Measurements from ENCODE around the gene ALG14. TPM values are rescaled to one million over a fixed set of nuclear protein-coding genes. Genes with fewer than 3 reads are reported as not detected.

The ALG14 gene
- polyA plus RNA-seq, 1 of the 3 experiments (the other 2 are of a cell fraction), result 2.5 TPM

- TF ChIP-seq ZBTB33 (IDR thresholded peaks at IDR 0.05; ENCODE audit: borderline replicate concordance, low read depth) (no peak), RXRA (IDR thresholded peaks at IDR 0.05; ENCODE audit: borderline replicate concordance, low read depth) (no peak), IRF3 (IDR thresholded peaks at IDR 0.05; ENCODE audit: low read depth, low read length) (no peak), CHD2 (IDR thresholded peaks at IDR 0.05; ENCODE audit: low read length, partially characterized antibody) (no peak), FOSL2 (IDR thresholded peaks at IDR 0.05; ENCODE audit: borderline replicate concordance, low read depth) (no peak), SMC3 (IDR thresholded peaks at IDR 0.05; ENCODE audit: low read depth, low read length) (no peak), NRF1 (IDR thresholded peaks at IDR 0.05; ENCODE audit: low read depth, low read length) (no peak)
- TF ChIP-seq, protein P1, sequence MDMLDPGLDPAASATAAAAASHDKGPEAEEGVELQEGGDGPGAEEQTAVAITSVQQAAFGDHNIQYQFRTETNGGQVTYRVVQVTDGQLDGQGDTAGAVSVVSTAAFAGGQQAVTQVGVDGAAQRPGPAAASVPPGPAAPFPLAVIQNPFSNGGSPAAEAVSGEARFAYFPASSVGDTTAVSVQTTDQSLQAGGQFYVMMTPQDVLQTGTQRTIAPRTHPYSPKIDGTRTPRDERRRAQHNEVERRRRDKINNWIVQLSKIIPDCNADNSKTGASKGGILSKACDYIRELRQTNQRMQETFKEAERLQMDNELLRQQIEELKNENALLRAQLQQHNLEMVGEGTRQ (IDR thresholded peaks at IDR 0.05; ENCODE audit: borderline replicate concordance, low read depth, low read length), result no peak
Observed at GRCh38 chr1:94940738-94941137, 132.0 kb downstream of the ALG14 start (continued).

GRCh38 chr1:94937820-94938219 lies 134.9 kb downstream of the ALG14 start:
- Histone ChIP-seq H3K9me2 (no peaks in the 10 kb centered on the region), H3K27ac (ENCODE audit: low read depth in 2 of 2, low read length in 1 of 2) (no peak overlapping the region), H2AFZ (ENCODE audit: low read depth) (no peak overlapping the region), H3K4me3 (ENCODE audit: low read depth in 2 of 2, low read length in 1 of 2) (no peak overlapping the region), H3K27me3 (ENCODE audit: insufficient read depth) (no peaks in the 10 kb centered on the region), H4K20me1 (ENCODE audit: insufficient read depth) (no peaks in the 10 kb centered on the region), H3K79me2 (ENCODE audit: insufficient read depth) (no peaks in the 10 kb centered on the region), H3K4me1 (ENCODE audit: control insufficient read depth in 1 of 2, insufficient read depth in 2 of 2, low read depth in 1 of 2, low read length in 1 of 2) (peaks cover 0 to 38% of the 10 kb centered on the region in 2 experiments), H3K36me3 (replicated peaks in 1 of 2; ENCODE audit: control insufficient read depth in 1 of 2, insufficient read depth in 2 of 2, low read length in 1 of 2) (peaks cover 0 to 3% of the 10 kb centered on the region in 2 experiments), H3K4me2 (no peak overlapping the region), H3K9me3 (no peaks in the 10 kb centered on the region), H3F3A (replicated peaks; ENCODE audit: insufficient read depth) (peaks cover 13% of the 10 kb centered on the region), H3K9ac (no peak overlapping the region)
- CTCF ChIA-PET, result no interaction called here
- 43% methylated on average over 1 of the region's 1 CpG for WGBS (ENCODE audit: low lambda C conversion rate)
- TF ChIP-seq CHD2 (IDR thresholded peaks at IDR 0.05; ENCODE audit: low read length, partially characterized antibody), result no peak
- TF ChIP-seq MAX (IDR thresholded peaks at IDR 0.05; ENCODE audit: low read depth), result no peak
- no peak for TF ChIP-seq ELF1 (IDR thresholded peaks at IDR 0.05)
- no peak for TF ChIP-seq POLR2AphosphoS5 (IDR thresholded peaks at IDR 0.05; ENCODE audit: low read depth, low read length)
- no peak for TF ChIP-seq SMC3 (IDR thresholded peaks at IDR 0.05; ENCODE audit: low read depth, low read length)
- no peak for TF ChIP-seq EP300 (IDR thresholded peaks at IDR 0.05; ENCODE audit: borderline replicate concordance in 1 of 2, low read depth in 1 of 2, low read length in 1 of 2)
- DNase-seq, result no peak
- POLR2A ChIA-PET, result no interaction called here

All from SK-N-SH (cell line).